Measurements from ENCODE around the gene POLDIP2.

Gene POLDIP2

GRCh38 chr17:28327031-28327607 lies 30.2 kb downstream of the POLDIP2 start:
- H3K9me3 ChIP-seq (replicated peaks; ENCODE audit: insufficient read depth, low read length), result no peaks in the 10 kb centered on the region
- no peaks in the 10 kb centered on the region for H4K20me1 ChIP-seq (ENCODE audit: insufficient read depth, low read length)
- H3K4me2 ChIP-seq (ENCODE audit: low read depth, low read length), result no peak overlapping the region

GRCh38 chr17:28326114-28326513 lies 31.2 kb downstream of the POLDIP2 start:
- H3K79me2 ChIP-seq (ENCODE audit: low read length), result peaks cover 58% of the 10 kb centered on the region
- DNase-seq, result no peak

More at GRCh38 chr17:28327031-28327607, 30.2 kb downstream of the POLDIP2 start:
- H3K4me1 ChIP-seq (ENCODE audit: low read length), result no peaks in the 10 kb centered on the region
- H3K36me3 ChIP-seq (replicated peaks; ENCODE audit: insufficient read depth, low read length), result 0 out of 2 replicates have a peak, but pooled peaks cover 4% of the 10 kb centered on the region
- H3K27ac ChIP-seq (ENCODE audit: low read length), result no peak overlapping the region
- H3K9me2 ChIP-seq (replicated peaks; ENCODE audit: insufficient read depth, low read length), result no peaks in the 10 kb centered on the region
- H3K9ac ChIP-seq (ENCODE audit: low read length), result no peak overlapping the region
- no peak for DNase-seq
- H3F3A ChIP-seq (ENCODE audit: insufficient read depth, low read length), result peaks cover 4% of the 10 kb centered on the region; the same call in 1 of the 2 replicates
- no peak overlapping the region for H2AFZ ChIP-seq (ENCODE audit: low read length)
- H3K4me3 ChIP-seq (ENCODE audit: low read length), result no peak overlapping the region
- no peaks in the 10 kb centered on the region for H3K27me3 ChIP-seq (replicated peaks; ENCODE audit: insufficient read depth, low read length)
- TF ChIP-seq, protein P1, sequence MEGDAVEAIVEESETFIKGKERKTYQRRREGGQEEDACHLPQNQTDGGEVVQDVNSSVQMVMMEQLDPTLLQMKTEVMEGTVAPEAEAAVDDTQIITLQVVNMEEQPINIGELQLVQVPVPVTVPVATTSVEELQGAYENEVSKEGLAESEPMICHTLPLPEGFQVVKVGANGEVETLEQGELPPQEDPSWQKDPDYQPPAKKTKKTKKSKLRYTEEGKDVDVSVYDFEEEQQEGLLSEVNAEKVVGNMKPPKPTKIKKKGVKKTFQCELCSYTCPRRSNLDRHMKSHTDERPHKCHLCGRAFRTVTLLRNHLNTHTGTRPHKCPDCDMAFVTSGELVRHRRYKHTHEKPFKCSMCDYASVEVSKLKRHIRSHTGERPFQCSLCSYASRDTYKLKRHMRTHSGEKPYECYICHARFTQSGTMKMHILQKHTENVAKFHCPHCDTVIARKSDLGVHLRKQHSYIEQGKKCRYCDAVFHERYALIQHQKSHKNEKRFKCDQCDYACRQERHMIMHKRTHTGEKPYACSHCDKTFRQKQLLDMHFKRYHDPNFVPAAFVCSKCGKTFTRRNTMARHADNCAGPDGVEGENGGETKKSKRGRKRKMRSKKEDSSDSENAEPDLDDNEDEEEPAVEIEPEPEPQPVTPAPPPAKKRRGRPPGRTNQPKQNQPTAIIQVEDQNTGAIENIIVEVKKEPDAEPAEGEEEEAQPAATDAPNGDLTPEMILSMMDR (IDR thresholded peaks at IDR 0.05; ENCODE audit: low read length), result no peak
- TF ChIP-seq EZH2phosphoT487 (IDR thresholded peaks at IDR 0.05; ENCODE audit: low read length) (no peak), EZH2 (optimal IDR thresholded peaks at IDR 0.05; ENCODE audit: low read depth, low read length) (no peak)
- H3K79me2 ChIP-seq (ENCODE audit: low read length), result peaks cover 51% of the 10 kb centered on the region

DNA sequence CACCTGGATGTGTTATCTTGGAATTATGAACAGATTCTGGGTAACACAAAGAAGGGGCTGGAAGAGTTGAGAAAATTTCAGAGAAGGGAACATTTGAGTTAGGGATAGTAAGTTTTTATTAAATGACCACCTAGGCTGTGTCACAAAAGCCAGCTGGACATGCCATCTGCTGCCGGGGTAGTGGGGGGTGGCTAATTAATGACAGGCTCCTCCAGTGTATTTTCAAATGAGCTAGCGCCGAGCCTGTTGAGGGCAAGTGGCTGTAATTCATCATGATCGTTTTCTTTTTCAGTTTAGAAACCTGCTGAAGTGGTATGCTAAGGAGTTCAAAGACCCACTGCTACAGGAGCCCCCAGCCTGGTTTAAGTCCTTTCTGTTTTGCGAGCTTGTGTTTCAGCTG lies 32.1 kb downstream of the POLDIP2 start:
- Histone ChIP-seq H3K27me3 (replicated peaks; ENCODE audit: insufficient read depth, low read length) (no peaks in the 10 kb centered on the region), H3K36me3 (replicated peaks; ENCODE audit: insufficient read depth, low read length) (peaks cover 4% of the 10 kb centered on the region; the same call in 1 of the 2 replicates), H3K27ac (ENCODE audit: low read length) (no peak overlapping the region), H3K9ac (ENCODE audit: low read length) (no peak overlapping the region), H3K79me2 (ENCODE audit: low read length) (peaks cover 67% of the 10 kb centered on the region), H3K4me1 (ENCODE audit: low read length) (no peaks in the 10 kb centered on the region; the same call in 1 of the 2 replicates), H3K9me2 (replicated peaks; ENCODE audit: insufficient read depth, low read length) (no peaks in the 10 kb centered on the region), H3K9me3 (replicated peaks; ENCODE audit: insufficient read depth, low read length) (no peaks in the 10 kb centered on the region), H2AFZ (ENCODE audit: low read length) (no peak overlapping the region), H3K4me3 (ENCODE audit: low read length) (no peak overlapping the region), H3K4me2 (ENCODE audit: low read depth, low read length) (no peak overlapping the region), H3F3A (ENCODE audit: insufficient read depth, low read length) (peaks cover 4% of the 10 kb centered on the region; the same call in 1 of the 2 replicates), H4K20me1 (ENCODE audit: insufficient read depth, low read length) (no peaks in the 10 kb centered on the region)
- DNase-seq, result no peak
- no peak for TF ChIP-seq EZH2phosphoT487 (IDR thresholded peaks at IDR 0.05; ENCODE audit: low read length)
- TF ChIP-seq, protein P1 (IDR thresholded peaks at IDR 0.05; ENCODE audit: low read length), result no peak
- no peak for TF ChIP-seq EZH2 (optimal IDR thresholded peaks at IDR 0.05; ENCODE audit: low read depth, low read length)

More at GRCh38 chr17:28326114-28326513, 31.2 kb downstream of the POLDIP2 start:
- no peak overlapping the region for H3K4me3 ChIP-seq (ENCODE audit: low read length)
- H3K9me2 ChIP-seq (replicated peaks; ENCODE audit: insufficient read depth, low read length), result no peaks in the 10 kb centered on the region
- no peaks in the 10 kb centered on the region for H3K4me1 ChIP-seq (ENCODE audit: low read length)
- H3F3A ChIP-seq (ENCODE audit: insufficient read depth, low read length), result peaks cover 4% of the 10 kb centered on the region; the same call in 1 of the 2 replicates
- H3K27me3 ChIP-seq (replicated peaks; ENCODE audit: insufficient read depth, low read length), result no peaks in the 10 kb centered on the region
- H3K27ac ChIP-seq (ENCODE audit: low read length), result no peak overlapping the region
- no peak overlapping the region for H3K4me2 ChIP-seq (ENCODE audit: low read depth, low read length)
- H3K9ac ChIP-seq (ENCODE audit: low read length), result no peak overlapping the region
- H3K36me3 ChIP-seq (replicated peaks; ENCODE audit: insufficient read depth, low read length), result peaks cover 4% of the 10 kb centered on the region; the same call in 1 of the 2 replicates
- H3K9me3 ChIP-seq (replicated peaks; ENCODE audit: insufficient read depth, low read length), result no peaks in the 10 kb centered on the region
- no peak for TF ChIP-seq EZH2phosphoT487 (IDR thresholded peaks at IDR 0.05; ENCODE audit: low read length)
- TF ChIP-seq, protein P1 (IDR thresholded peaks at IDR 0.05; ENCODE audit: low read length), result no peak
- no peak for TF ChIP-seq EZH2 (optimal IDR thresholded peaks at IDR 0.05; ENCODE audit: low read depth, low read length)
- no peaks in the 10 kb centered on the region for H4K20me1 ChIP-seq (ENCODE audit: insufficient read depth, low read length)
- no peak overlapping the region for H2AFZ ChIP-seq (ENCODE audit: low read length)
